HepG2 (cell line): ENCODE results near the gene AP3D1. TPM values are rescaled to one million over a fixed set of nuclear protein-coding genes. Genes with fewer than 3 reads are reported as not detected.

Experiments used
- ATAC-seq: fragments of 200-7000 bp; cut with Tn5 transposase; 3 replicates; pipeline ENCODE4 v1.9.1; 2020; ENCODE audit warnings: mild to moderate bottlenecking, moderate library complexity
- BruUV-seq: library from RNA; stranded (reverse); fragments of 400-500 nt; replicated peaks from 2 replicates; lab custom pipeline; 2021; lab: Mats Ljungman, UMichigan
- CTCF ChIA-PET: fragments of 300-600 bp; formaldehyde crosslinking; extraction: SDS; loops from one replicate; lab custom pipeline; 2021; ENCODE audit warnings: low total read pairs, inconsistent platforms, low intra/inter-chr PET ratio; lab: Yijun Ruan, JAX
- POLR2A ChIA-PET: fragments of 350-600 bp; sonication (Branson Sonifier 250); formaldehyde crosslinking; loops from one replicate; lab custom pipeline; 2020; ENCODE audit warnings: antibody characterized with exemption, inconsistent platforms; lab: Yijun Ruan, JAX
- DNase-seq: peaks from one replicate; pipeline ENCODE4 v3.0.0-alpha.2; 2015; ENCODE audit warnings: low spot score
- FAIRE-seq: peaks from 3 replicates; lab custom pipeline; 2011; peaks lifted over from hg19 to GRCh38; lab: Jason Lieb, UNC
- H2AFZ ChIP-seq: one replicate; pipeline ENCODE4 v1.6.1; 2011; ENCODE audit warnings: low read length, inconsistent platforms
- H3K27ac ChIP-seq: fragments of 300-600 bp; 3 replicates; pipeline ENCODE4 v1.8.0; 2011; ENCODE audit warnings: mixed run types, mild to moderate bottlenecking, mixed read lengths, low read length, inconsistent platforms; ENCODE audit not compliant: insufficient read depth; ENCODE audit errors: extremely low read length
- H3K27me3 ChIP-seq, 2 experiments: fragments of 200-600 bp in 1 of 2; 2 replicates in 1 of 2; 3 replicates in 1 of 2; pipeline versions ENCODE4 v1.6.0 to v1.8.0; 2011; ENCODE audit warnings: low read length in 2 of 2, mild to moderate bottlenecking in 2 of 2, moderate library complexity in 2 of 2, inconsistent platforms in 1 of 2; ENCODE audit not compliant: insufficient read depth in 2 of 2, control insufficient read depth in 1 of 2
- H3K36me3 ChIP-seq, 2 experiments: fragments of 200-600 bp in 1 of 2; replicated peaks in 1 of 2; 2 replicates in 1 of 2; 3 replicates in 1 of 2; pipeline versions ENCODE4 v1.5.1 to v1.8.0; 2011; ENCODE audit warnings: low read length in 2 of 2, inconsistent platforms in 1 of 2; ENCODE audit not compliant: insufficient read depth in 2 of 2, control insufficient read depth in 1 of 2
- H3K4me1 ChIP-seq: 2 replicates; pipeline ENCODE4 v1.5.1; 2012; ENCODE audit warnings: low read length, inconsistent platforms; ENCODE audit not compliant: insufficient read depth
- H3K4me2 ChIP-seq: 2 replicates; pipeline ENCODE4 v1.6.0; 2011; ENCODE audit warnings: low read depth, low read length, inconsistent platforms
- H3K4me3 ChIP-seq, 3 experiments: fragments of 200-600 bp in 1 of 3; sonication (generic), shearing (Covaris generic) in 1 of 3; replicated peaks in 1 of 3; 2 replicates each; pipeline ENCODE4 v1.5.1; 2011 to 2016; ENCODE audit warnings: low read length in 3 of 3, inconsistent platforms in 2 of 3, low read depth in 2 of 3, mild to moderate bottlenecking in 2 of 3, control low read depth in 1 of 3, mixed read lengths in 1 of 3; ENCODE audit not compliant: insufficient read depth in 1 of 3
- H3K79me2 ChIP-seq: one replicate; pipeline ENCODE4 v1.6.1; 2011; ENCODE audit warnings: low read length, inconsistent platforms; ENCODE audit not compliant: insufficient read depth
- H3K9ac ChIP-seq: 2 replicates; pipeline ENCODE4 v1.6.0; 2011; ENCODE audit warnings: mild to moderate bottlenecking, low read depth, low read length, inconsistent platforms; ENCODE audit not compliant: insufficient read depth
- H3K9me3 ChIP-seq: 2 replicates; pipeline ENCODE4 v1.5.1; 2012; ENCODE audit warnings: mild to moderate bottlenecking, low read length
- H4K20me1 ChIP-seq: 2 replicates; pipeline ENCODE4 v1.6.0; 2011; ENCODE audit warnings: inconsistent platforms, mild to moderate bottlenecking, low read length, moderate library complexity; ENCODE audit not compliant: insufficient read depth
- AGO2 ChIP-seq: fragments of 200-400 bp; formaldehyde crosslinking; optimal IDR thresholded peaks from 2 replicates; pipeline ENCODE3; 2017; ENCODE audit warnings: mild to moderate bottlenecking, low read depth, low read length, moderate library complexity
- FOSL1 ChIP-seq: sonication (generic); formaldehyde crosslinking; IDR thresholded peaks from 2 replicates; pipeline ENCODE4 v1.9.0; 2021; ENCODE audit warnings: missing genetic modification reagents, borderline replicate concordance
- HES4 ChIP-seq: sonication (generic); formaldehyde crosslinking; IDR thresholded peaks from 2 replicates; pipeline ENCODE4 v1.9.0; 2021; ENCODE audit warnings: mild to moderate bottlenecking, missing genetic modification reagents, borderline replicate concordance
- MEF2D ChIP-seq: sonication (generic); formaldehyde crosslinking; IDR thresholded peaks from 2 replicates; pipeline ENCODE4 v1.5.1; 2020; ENCODE audit warnings: mild to moderate bottlenecking, missing genetic modification reagents
- NFKB2 ChIP-seq: sonication (generic); formaldehyde crosslinking; IDR thresholded peaks from 2 replicates; pipeline ENCODE4 v1.4.0; 2020; ENCODE audit warnings: missing genetic modification reagents, borderline replicate concordance
- WGBS: methylation state at CpG from one replicate; pipeline ENCODE4 v1.1.6; 2017; ENCODE audit warnings: low lambda C conversion rate; 5-methylcytosine and 5-hydroxymethylcytosine counted together
- in situ Hi-C: cut with HindIII; loops from 2 replicates; pipeline ENCODE4 v1.10.0; 2017; ENCODE audit warnings: low pct_unique_long_range_greater_than_20kb; ENCODE audit not compliant: extremely low pct_ligation_motif_present
- intact Hi-C: fragments of 100-400 bp; cut with micrococcal nuclease; formaldehyde crosslinking; loops from one replicate; pipeline ENCODE4 v1.10.0; 2022; ENCODE audit not compliant: unreplicated experiment
- polyA plus RNA-seq, 8 experiments: library from polyadenylated mRNA; depleted of rRNA in 3 of 8; stranded (reverse) in 7 of 8; unstranded in 1 of 8; fragments of >200 nt; fragmentation: Illumina TruSeq in 4 of 8; extraction: Trizol in 4 of 8; gene quantifications; 2 replicates each; pipeline versions ENCODE4 v1.2.1 to v1.2.3, GENCODE V29; 2011 to 2016; ENCODE audit warnings: low read depth in 4 of 8, missing spikeins in 1 of 8, mixed read lengths in 1 of 8; ENCODE audit not compliant: insufficient read depth in 1 of 8
- total RNA-seq, 5 experiments: library from RNA; depleted of rRNA; stranded (reverse); fragments of >200 nt; fragmentation: Illumina TruSeq; extraction: Trizol; gene quantifications; 2 replicates each; pipeline ENCODE4 v1.2.3, GENCODE V29; 2016; ENCODE audit warnings: low read depth in 1 of 5
- TF ChIP-seq, protein P1 (sequence below): IDR thresholded peaks from 2 replicates; pipeline ENCODE4 v1.6.1; 2016; ENCODE audit warnings: low read depth, missing genetic modification reagents, missing compliant biosample characterization
- TF ChIP-seq, protein P2 (sequence below): sonication (generic); formaldehyde crosslinking; IDR thresholded peaks from 2 replicates; pipeline ENCODE4 v1.4.0; 2020; ENCODE audit warnings: missing genetic modification reagents

Gene AP3D1
- total and polyA plus RNA-seq, 2 of the 13 experiments (the other 11 are each of a cell fraction or from before 2014, with no cell fraction given) = 68.0 to 82.6 TPM

GRCh38 chr19:2111886-2112285 is 39.5 kb downstream of the AP3D1 start:
- ChIA-PET POLR2A (no interaction called here), CTCF (no interaction called here)
- FAIRE-seq = no peak

DNA sequence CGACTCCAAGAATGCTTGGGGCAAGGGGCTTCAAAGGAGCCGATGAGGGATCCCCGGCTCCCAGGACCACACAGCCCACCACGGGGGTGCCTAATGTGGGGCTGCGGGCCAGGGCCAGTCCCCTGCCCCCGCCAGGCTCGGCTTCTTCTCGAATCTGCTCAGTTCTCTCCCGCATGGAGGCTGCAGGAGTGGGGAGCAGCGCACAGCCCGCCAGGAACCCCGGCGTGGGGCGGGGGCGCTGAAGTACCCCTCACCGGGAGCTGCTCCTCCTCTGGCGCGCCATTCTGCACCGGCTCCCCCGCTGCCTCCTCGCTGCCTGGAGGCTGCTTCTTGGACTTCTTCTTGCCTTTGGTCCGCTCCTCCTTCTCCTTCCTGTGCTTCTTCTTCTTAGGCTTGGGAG is 39.9 kb downstream of the AP3D1 start:
- no TSS peak for BruUV-seq
- Histone ChIP-seq H3K4me3 (no peak overlapping the region), H3K9ac (no peak overlapping the region), H3K36me3 (peaks cover 52 to 88% of the 10 kb centered on the region in 2 experiments), H3K79me2 (no peaks in the 10 kb centered on the region), H3K27ac (no peak overlapping the region), H3K27me3 (no peaks in the 10 kb centered on the region), H3K4me2 (no peak overlapping the region), H2AFZ (no peak overlapping the region), H3K9me3 (no peaks in the 10 kb centered on the region), H4K20me1 (0 out of 2 replicates have a peak, but pooled peaks cover 2% of the 10 kb centered on the region), H3K4me1 (no peaks in the 10 kb centered on the region)
- no peak for FAIRE-seq
- intact Hi-C loops = no loop called here
- WGBS = 98% methylated on average over 15 of the region's 22 CpGs
- in situ Hi-C loops = no loop called here
- no peak for DNase-seq
- ChIA-PET CTCF (no interaction called here), POLR2A (no interaction called here)
- no peak for ATAC-seq
- TF ChIP-seq HES4 (CRISPR knock-in tag) = no peak
- TF ChIP-seq MEF2D (CRISPR knock-in tag) = no peak
- TF ChIP-seq, protein P1, sequence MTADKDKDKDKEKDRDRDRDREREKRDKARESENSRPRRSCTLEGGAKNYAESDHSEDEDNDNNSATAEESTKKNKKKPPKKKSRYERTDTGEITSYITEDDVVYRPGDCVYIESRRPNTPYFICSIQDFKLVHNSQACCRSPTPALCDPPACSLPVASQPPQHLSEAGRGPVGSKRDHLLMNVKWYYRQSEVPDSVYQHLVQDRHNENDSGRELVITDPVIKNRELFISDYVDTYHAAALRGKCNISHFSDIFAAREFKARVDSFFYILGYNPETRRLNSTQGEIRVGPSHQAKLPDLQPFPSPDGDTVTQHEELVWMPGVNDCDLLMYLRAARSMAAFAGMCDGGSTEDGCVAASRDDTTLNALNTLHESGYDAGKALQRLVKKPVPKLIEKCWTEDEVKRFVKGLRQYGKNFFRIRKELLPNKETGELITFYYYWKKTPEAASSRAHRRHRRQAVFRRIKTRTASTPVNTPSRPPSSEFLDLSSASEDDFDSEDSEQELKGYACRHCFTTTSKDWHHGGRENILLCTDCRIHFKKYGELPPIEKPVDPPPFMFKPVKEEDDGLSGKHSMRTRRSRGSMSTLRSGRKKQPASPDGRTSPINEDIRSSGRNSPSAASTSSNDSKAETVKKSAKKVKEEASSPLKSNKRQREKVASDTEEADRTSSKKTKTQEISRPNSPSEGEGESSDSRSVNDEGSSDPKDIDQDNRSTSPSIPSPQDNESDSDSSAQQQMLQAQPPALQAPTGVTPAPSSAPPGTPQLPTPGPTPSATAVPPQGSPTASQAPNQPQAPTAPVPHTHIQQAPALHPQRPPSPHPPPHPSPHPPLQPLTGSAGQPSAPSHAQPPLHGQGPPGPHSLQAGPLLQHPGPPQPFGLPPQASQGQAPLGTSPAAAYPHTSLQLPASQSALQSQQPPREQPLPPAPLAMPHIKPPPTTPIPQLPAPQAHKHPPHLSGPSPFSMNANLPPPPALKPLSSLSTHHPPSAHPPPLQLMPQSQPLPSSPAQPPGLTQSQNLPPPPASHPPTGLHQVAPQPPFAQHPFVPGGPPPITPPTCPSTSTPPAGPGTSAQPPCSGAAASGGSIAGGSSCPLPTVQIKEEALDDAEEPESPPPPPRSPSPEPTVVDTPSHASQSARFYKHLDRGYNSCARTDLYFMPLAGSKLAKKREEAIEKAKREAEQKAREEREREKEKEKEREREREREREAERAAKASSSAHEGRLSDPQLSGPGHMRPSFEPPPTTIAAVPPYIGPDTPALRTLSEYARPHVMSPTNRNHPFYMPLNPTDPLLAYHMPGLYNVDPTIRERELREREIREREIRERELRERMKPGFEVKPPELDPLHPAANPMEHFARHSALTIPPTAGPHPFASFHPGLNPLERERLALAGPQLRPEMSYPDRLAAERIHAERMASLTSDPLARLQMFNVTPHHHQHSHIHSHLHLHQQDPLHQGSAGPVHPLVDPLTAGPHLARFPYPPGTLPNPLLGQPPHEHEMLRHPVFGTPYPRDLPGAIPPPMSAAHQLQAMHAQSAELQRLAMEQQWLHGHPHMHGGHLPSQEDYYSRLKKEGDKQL = no peak
- no peak for TF ChIP-seq NFKB2 (CRISPR knock-in tag)
- TF ChIP-seq AGO2 = peak; percentile 65

More at GRCh38 chr19:2111886-2112285, 39.5 kb downstream of the AP3D1 start:
- no peaks in the 10 kb centered on the region for H3K27me3 ChIP-seq
- no peaks in the 10 kb centered on the region for H3K9me3 ChIP-seq
- no peak overlapping the region for H3K9ac ChIP-seq
- WGBS = 95% methylated on average over 16 of the region's 20 CpGs
- no peak overlapping the region for H3K27ac ChIP-seq
- BruUV-seq = no TSS peak
- no peak overlapping the region for H3K4me2 ChIP-seq
- no peaks in the 10 kb centered on the region for H3K4me1 ChIP-seq
- no peak overlapping the region for H2AFZ ChIP-seq
- H3K4me3 ChIP-seq = no peak overlapping the region
- no peaks in the 10 kb centered on the region for H3K79me2 ChIP-seq
- H3K36me3 ChIP-seq = peaks cover 56 to 88% of the 10 kb centered on the region in 2 experiments
- in situ Hi-C loops = no loop called here
- TF ChIP-seq AGO2 = peak; percentile 80
- TF ChIP-seq, protein P2, sequence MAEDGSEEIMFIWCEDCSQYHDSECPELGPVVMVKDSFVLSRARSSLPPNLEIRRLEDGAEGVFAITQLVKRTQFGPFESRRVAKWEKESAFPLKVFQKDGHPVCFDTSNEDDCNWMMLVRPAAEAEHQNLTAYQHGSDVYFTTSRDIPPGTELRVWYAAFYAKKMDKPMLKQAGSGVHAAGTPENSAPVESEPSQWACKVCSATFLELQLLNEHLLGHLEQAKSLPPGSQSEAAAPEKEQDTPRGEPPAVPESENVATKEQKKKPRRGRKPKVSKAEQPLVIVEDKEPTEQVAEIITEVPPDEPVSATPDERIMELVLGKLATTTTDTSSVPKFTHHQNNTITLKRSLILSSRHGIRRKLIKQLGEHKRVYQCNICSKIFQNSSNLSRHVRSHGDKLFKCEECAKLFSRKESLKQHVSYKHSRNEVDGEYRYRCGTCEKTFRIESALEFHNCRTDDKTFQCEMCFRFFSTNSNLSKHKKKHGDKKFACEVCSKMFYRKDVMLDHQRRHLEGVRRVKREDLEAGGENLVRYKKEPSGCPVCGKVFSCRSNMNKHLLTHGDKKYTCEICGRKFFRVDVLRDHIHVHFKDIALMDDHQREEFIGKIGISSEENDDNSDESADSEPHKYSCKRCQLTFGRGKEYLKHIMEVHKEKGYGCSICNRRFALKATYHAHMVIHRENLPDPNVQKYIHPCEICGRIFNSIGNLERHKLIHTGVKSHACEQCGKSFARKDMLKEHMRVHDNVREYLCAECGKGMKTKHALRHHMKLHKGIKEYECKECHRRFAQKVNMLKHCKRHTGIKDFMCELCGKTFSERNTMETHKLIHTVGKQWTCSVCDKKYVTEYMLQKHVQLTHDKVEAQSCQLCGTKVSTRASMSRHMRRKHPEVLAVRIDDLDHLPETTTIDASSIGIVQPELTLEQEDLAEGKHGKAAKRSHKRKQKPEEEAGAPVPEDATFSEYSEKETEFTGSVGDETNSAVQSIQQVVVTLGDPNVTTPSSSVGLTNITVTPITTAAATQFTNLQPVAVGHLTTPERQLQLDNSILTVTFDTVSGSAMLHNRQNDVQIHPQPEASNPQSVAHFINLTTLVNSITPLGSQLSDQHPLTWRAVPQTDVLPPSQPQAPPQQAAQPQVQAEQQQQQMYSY (CRISPR knock-in tag) = no peak
- TF ChIP-seq FOSL1 (CRISPR knock-in tag) = no peak
- no peak for DNase-seq
- ATAC-seq = no peak
- H4K20me1 ChIP-seq = 0 out of 2 replicates have a peak, but pooled peaks cover 2% of the 10 kb centered on the region
- intact Hi-C loops = no loop called here
